Measurements from ENCODE around the gene ARMC10.

- TF ChIP-seq TAF1 (IDR thresholded peaks at IDR 0.05; ENCODE audit: low read depth) (no peak), CEBPB (IDR thresholded peaks at IDR 0.05) (no peak), RAD21 (IDR thresholded peaks at IDR 0.05; ENCODE audit: low read depth) (no peak), ZBTB7A (IDR thresholded peaks at IDR 0.05; ENCODE audit: low read depth) (no peak), USF1 (IDR thresholded peaks at IDR 0.05) (no peak), CREB1 (IDR thresholded peaks at IDR 0.05; ENCODE audit: low read depth) (no peak), REST (IDR thresholded peaks at IDR 0.05; ENCODE audit: low read depth) (no peak), MAX (IDR thresholded peaks at IDR 0.05) (no peak), EP300 (IDR thresholded peaks at IDR 0.05; ENCODE audit: borderline replicate concordance) (no peak), YY1 (IDR thresholded peaks at IDR 0.05; ENCODE audit: low read depth) (no peak), TEAD4 (IDR thresholded peaks at IDR 0.05) (no peak)
Observed at GRCh38 chr7:103134836-103135554, 60.1 kb downstream of the ARMC10 start.

All from Ishikawa (cell line).